Measurements from ENCODE around the gene CGRRF1. TPM values are rescaled to one million over a fixed set of nuclear protein-coding genes. Genes with fewer than 3 reads are reported as not detected.

Gene CGRRF1
- total RNA-seq, 1 experiment from 2014 or later = 14.1 TPM

GRCh38 chr14:54584097-54584496 is 74.4 kb downstream of the CGRRF1 start:
- intact Hi-C loops (cut with micrococcal nuclease; ENCODE audit: unreplicated experiment) = no loop called here
- TF ChIP-seq SIN3A (IDR thresholded peaks at IDR 0.05; ENCODE audit: borderline replicate concordance, insufficient read depth, low read depth, low read length) = no peak
- no peak for TF ChIP-seq REST (IDR thresholded peaks at IDR 0.05; ENCODE audit: insufficient read depth in 1 of 2, low read depth in 2 of 2, low read length in 1 of 2)

GRCh38 chr14:54585214-54585613 is 75.5 kb downstream of the CGRRF1 start:
- Histone ChIP-seq H3K9me3 (ENCODE audit: control insufficient read depth, insufficient read depth, low read depth, low read length) (no peaks in the 10 kb centered on the region), H3K4me1 (ENCODE audit: control insufficient read depth, insufficient read depth, low read length) (no peaks in the 10 kb centered on the region), H3K4me3 (ENCODE audit: low read depth in 2 of 2, low read length in 2 of 2) (no peak overlapping the region), H3K27ac (ENCODE audit: low read length) (no peak overlapping the region), H3K36me3 (ENCODE audit: control insufficient read depth, insufficient read depth, low read length) (no peaks in the 10 kb centered on the region), H3K27me3 (ENCODE audit: control insufficient read depth, insufficient read depth, low read length) (no peaks in the 10 kb centered on the region)
- POLR2A ChIA-PET = no interaction called here
- ATAC-seq (no peak), DNase-seq (ENCODE audit: low read depth, low spot score) (no peak)
- in situ Hi-C loops (cut with HindIII; ENCODE audit: low pct_unique_long_range_greater_than_20kb, low sequenced_read_pairs) (no loop called here), intact Hi-C loops (cut with micrococcal nuclease; ENCODE audit: unreplicated experiment) (no loop called here)
- TF ChIP-seq CTCF (IDR thresholded peaks at IDR 0.05) (no peak), SIN3A (IDR thresholded peaks at IDR 0.05; ENCODE audit: borderline replicate concordance, insufficient read depth, low read depth, low read length) (no peak), TCF7L2 (IDR thresholded peaks at IDR 0.05; ENCODE audit: low read depth, low read length) (no peak), POLR2AphosphoS5 (IDR thresholded peaks at IDR 0.05; ENCODE audit: low read depth, low read length) (no peak), REST (IDR thresholded peaks at IDR 0.05; ENCODE audit: insufficient read depth in 1 of 2, low read depth in 2 of 2, low read length in 1 of 2) (no peak)
- no TSS peak for BruUV-seq (replicated peaks)
- CTCF ChIA-PET = no interaction called here

More at GRCh38 chr14:54584097-54584496, 74.4 kb downstream of the CGRRF1 start:
- no peak overlapping the region for H3K4me3 ChIP-seq (ENCODE audit: low read depth in 2 of 2, low read length in 2 of 2)
- ChIA-PET CTCF (no interaction called here), POLR2A (no interaction called here)
- BruUV-seq (replicated peaks) = no TSS peak
- H3K36me3 ChIP-seq (ENCODE audit: control insufficient read depth, insufficient read depth, low read length) = no peaks in the 10 kb centered on the region
- H3K4me1 ChIP-seq (ENCODE audit: control insufficient read depth, insufficient read depth, low read length) = no peaks in the 10 kb centered on the region
- H3K27ac ChIP-seq (ENCODE audit: low read length) = no peak overlapping the region
- no peaks in the 10 kb centered on the region for H3K9me3 ChIP-seq (ENCODE audit: control insufficient read depth, insufficient read depth, low read depth, low read length)
- no peak for DNase-seq (ENCODE audit: low read depth, low spot score)
- in situ Hi-C loops (cut with HindIII; ENCODE audit: low pct_unique_long_range_greater_than_20kb, low sequenced_read_pairs) = no loop called here
- ATAC-seq = no peak
- no peaks in the 10 kb centered on the region for H3K27me3 ChIP-seq (ENCODE audit: control insufficient read depth, insufficient read depth, low read length)

Other genes with a start within 250 kb of the CGRRF1 start
- gene CDKN3, start 112.9 kb upstream of the CGRRF1 start, total RNA-seq (2021; ENCODE audit: unreplicated experiment) = 36.1 TPM
- gene CNIH1, start 68.5 kb upstream of the CGRRF1 start, total RNA-seq (2021; ENCODE audit: unreplicated experiment) = 83.7 TPM
- 54.2 TPM for gene GMFB, start 20.9 kb upstream of the CGRRF1 start, total RNA-seq (2021; ENCODE audit: unreplicated experiment)
- 15.2 TPM for gene SAMD4A, start 57.2 kb downstream of the CGRRF1 start, total RNA-seq (2021; ENCODE audit: unreplicated experiment)

Data from Panc1 (cell line).